Uterus (tissue), 4 donors: ENCODE results near the gene ATAD5. TPM values are rescaled to one million over a fixed set of nuclear protein-coding genes. Genes with fewer than 3 reads are reported as not detected.

ENCODE experiments used
- DNase-seq, 2 donors: peaks; one replicate each; pipeline ENCODE4 v3.0.0-alpha.2; 2019 to 2020
- H3K27ac ChIP-seq, 2 donors: fragments of 200-600 bp; sonication (generic); 1 replicate in 1 of 2; 2 replicates in 1 of 2; pipeline ENCODE4 v1.5.1; 2016 to 2018
- H3K27me3 ChIP-seq, 2 donors: fragments of 200-600 bp; sonication (generic); one replicate each; pipeline ENCODE4 v1.5.1; 2018 to 2019; ENCODE audit warnings: control low read depth in 1 of 2
- H3K36me3 ChIP-seq, 2 donors: fragments of 200-600 bp; sonication (generic); one replicate each; pipeline ENCODE4 v1.5.1; 2019; ENCODE audit warnings: control low read depth in 1 of 2
- H3K4me1 ChIP-seq, 2 donors: fragments of 200-600 bp; sonication (generic); one replicate each; pipeline ENCODE4 v1.5.1; 2018 to 2019; ENCODE audit warnings: control low read depth in 1 of 2
- H3K4me3 ChIP-seq, 2 donors: fragments of 200-600 bp; sonication (generic); 1 replicate in 1 of 2; 2 replicates in 1 of 2; pipeline ENCODE4 v1.5.1; 2018 to 2019; ENCODE audit warnings: mild to moderate bottlenecking in 1 of 2
- H3K9me3 ChIP-seq, 2 donors: fragments of 200-600 bp; sonication (generic); one replicate each; pipeline ENCODE4 v1.5.1; 2019; ENCODE audit warnings: control low read depth in 1 of 2
- CTCF ChIP-seq, 4 experiments: fragments of 200-600 bp in 2 of 4; fragments of 450-650 bp in 2 of 4; sonication (generic) in 2 of 4; IDR thresholded peaks; one replicate each; pipeline ENCODE4 v1.5.1; 2016 to 2019; ENCODE audit warnings: antibody characterized with exemption in 4 of 4, mild to moderate bottlenecking in 2 of 4, moderate library complexity in 1 of 4
- POLR2A ChIP-seq, 2 donors: fragments of 450-650 bp; IDR thresholded peaks; one replicate each; pipeline ENCODE4 v1.6.1; 2016; ENCODE audit warnings: antibody characterized with exemption in 2 of 2, mild to moderate bottlenecking in 1 of 2, moderate library complexity in 1 of 2
- intact Hi-C: fragments of 100-400 bp; cut with DNase I; formaldehyde crosslinking; loops from one replicate; pipeline ENCODE4 v1.15.1; 2023; ENCODE audit warnings: low total_unique reads
- total RNA-seq, 4 donors: library from RNA; depleted of rRNA in 3 of 4; stranded (reverse); fragments of >200 nt in 3 of 4; gene quantifications; one replicate each; pipeline versions ENCODE4 v1.1.0 to v1.2.4, GENCODE V29; 2014 to 2023
- donor health status: DM: yes; HTN: yes; CAD: no.

The ATAD5 gene
- total RNA-seq, 4 donors from 2014 or later = 1.3 to 8.8 (median 5.2) TPM

- intact Hi-C loops = no loop called here
- Histone ChIP-seq H3K9me3 (no peaks in the 10 kb centered on the region), H3K36me3 (no peaks in the 10 kb centered on the region), H3K27ac (peak within 1 kb of the TSS; percentile 83 to 86), H3K4me3 (peak within 1 kb of the TSS; percentile 92 to 97), H3K27me3 (no peaks in the 10 kb centered on the region), H3K4me1 (no peaks in the 10 kb centered on the region)
- DNase-seq = peak; percentile 80 to 91
- TF ChIP-seq CTCF (IDR thresholded peaks at IDR 0.05) (peak; percentile 32 to 78 (median 67)), POLR2A (IDR thresholded peaks at IDR 0.05) (peak; percentile 60 to 63)
Observed at GRCh38 chr17:30824356-30825145, 7.2 kb upstream of the ATAD5 start, which contains the start of gene CRLF3. Gene CRLF3, minus strand, starts transcription at chr17:30824692. Its CDS starts 41 bp downstream, at chr17:30824651.

GRCh38 chr17:30827082-30827481 is 4.7 kb upstream of the ATAD5 start:
- intact Hi-C loops = no loop called here
- H3K4me1 ChIP-seq = peaks cover 0 to under 1% of the 10 kb centered on the region in 2 donors
- H3K27me3 ChIP-seq = no peaks in the 10 kb centered on the region
- H3K4me3 ChIP-seq = no peak overlapping the region
- no peaks in the 10 kb centered on the region for H3K9me3 ChIP-seq
- no peak for DNase-seq
- no peak overlapping the region for H3K27ac ChIP-seq
- no peaks in the 10 kb centered on the region for H3K36me3 ChIP-seq
- TF ChIP-seq CTCF (IDR thresholded peaks at IDR 0.05) (no peak), POLR2A (IDR thresholded peaks at IDR 0.05) (no peak)

GRCh38 chr17:30829022-30829421 is 2.7 kb upstream of the ATAD5 start:
- DNase-seq = no peak
- no peaks in the 10 kb centered on the region for H3K27me3 ChIP-seq
- H3K4me3 ChIP-seq = no peak overlapping the region
- TF ChIP-seq CTCF (IDR thresholded peaks at IDR 0.05) (no peak), POLR2A (IDR thresholded peaks at IDR 0.05) (no peak)
- H3K27ac ChIP-seq = no peak overlapping the region
- H3K36me3 ChIP-seq = no peaks in the 10 kb centered on the region
- intact Hi-C loops = no loop called here
- H3K9me3 ChIP-seq = no peaks in the 10 kb centered on the region
- peaks cover 0 to 6% of the 10 kb centered on the region in 2 donors for H3K4me1 ChIP-seq

GRCh38 chr17:30831257-30831656 is 509 bp upstream of the ATAD5 start:
- TF ChIP-seq CTCF (IDR thresholded peaks at IDR 0.05) (no peak), POLR2A (IDR thresholded peaks at IDR 0.05) (no peak)
- Histone ChIP-seq H3K4me1 (peaks cover 0 to 6% of the 10 kb centered on the region in 2 donors), H3K27me3 (no peaks in the 10 kb centered on the region), H3K9me3 (no peaks in the 10 kb centered on the region), H3K4me3 (peak overlapping the region; percentile 55 to 62), H3K36me3 (no peaks in the 10 kb centered on the region), H3K27ac (peak overlapping the region in 1 of 2 donors; percentile 23)
- DNase-seq = no peak
- intact Hi-C loops = no loop called here

GRCh38 chr17:30832438-30833124 is 815 bp downstream of the ATAD5 start:
- Histone ChIP-seq H3K4me1 (peaks cover 0 to 6% of the 10 kb centered on the region in 2 donors), H3K27me3 (no peaks in the 10 kb centered on the region), H3K36me3 (no peaks in the 10 kb centered on the region), H3K4me3 (peak overlapping the region; percentile 55 to 62), H3K27ac (peak overlapping the region in 1 of 2 donors; percentile 30), H3K9me3 (no peaks in the 10 kb centered on the region)
- TF ChIP-seq POLR2A (IDR thresholded peaks at IDR 0.05) (no peak), CTCF (IDR thresholded peaks at IDR 0.05) (no peak)
- no peak for DNase-seq
- intact Hi-C loops = no loop called here
